ENCODE results near the gene GALNT6. TPM values are rescaled to one million over a fixed set of nuclear protein-coding genes. Genes with fewer than 3 reads are reported as not detected.
"Not testable (repeated sequence)": the region's sequence is repeated elsewhere in the genome, so short reads cannot be mapped to it uniquely, and the experiment has no call there.

The GALNT6 gene
- total and polyA plus RNA-seq, 7 experiments from 2014 or later: 2.5 to 19.5 (median 13.4) TPM

DNA sequence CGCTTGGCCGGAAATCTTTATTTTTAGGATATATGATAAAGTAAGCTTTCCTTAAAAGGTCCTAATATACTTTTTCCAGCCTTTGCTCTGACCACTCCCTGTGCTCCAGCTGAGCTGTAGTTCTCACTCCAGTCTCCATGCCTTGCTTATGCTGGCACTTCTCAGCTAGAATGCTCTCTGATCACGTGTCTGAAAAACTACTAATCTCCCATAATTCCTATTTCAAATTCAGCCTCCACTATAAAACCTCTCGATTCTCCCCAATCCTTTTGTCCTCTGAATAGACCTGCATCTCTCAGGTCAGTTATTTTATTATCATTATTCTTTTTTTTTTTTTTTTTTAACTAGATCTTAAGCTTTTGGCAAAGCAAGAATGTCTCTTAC is 70.9 kb downstream of the GALNT6 start:
- Mint-ChIP-seq H3K4me3 (peak overlapping the region; percentile 69 to 99 (median 94)), H3K27me3 (no peaks in the 10 kb centered on the region), H3K27ac (peak overlapping the region; percentile 89 to 99 (median 96)), H3K36me3 (peaks cover 12 to 54% (median 43%) of the 10 kb centered on the region in 5 donors), H3K9me3 (no peaks in the 10 kb centered on the region), H3K4me1 (peaks cover 51 to 90% (median 74%) of the 10 kb centered on the region in 7 donors)
- Histone ChIP-seq H3K36me3 (ENCODE audit: control insufficient read depth in 2 of 3, insufficient read depth in 3 of 3, low read length in 3 of 3) (peaks cover 0 to 6% (median 5%) of the 10 kb centered on the region in 3 experiments), H3K4me3 (ENCODE audit: low read length) (no peak overlapping the region), H3K9me3 (ENCODE audit: control insufficient read depth in 2 of 3, low read length in 3 of 3) (no peaks in the 10 kb centered on the region), H3K4me1 (ENCODE audit: control insufficient read depth in 2 of 2, insufficient read depth in 2 of 2, low read length in 2 of 2) (peaks cover 63 to 65% of the 10 kb centered on the region in 2 donors), H3K27ac (ENCODE audit: low read depth, low read length) (peak overlapping the region; percentile 95), H3K27me3 (ENCODE audit: control insufficient read depth in 2 of 2, insufficient read depth in 2 of 2, low read length in 2 of 2) (no peaks in the 10 kb centered on the region)
- ChIA-PET CTCF (interaction anchor here (0.6 to 7.3 kb wide), 5 partner anchors 10 to 20 kb away, joined by 3 to 88 read pairs (median 5); no protein-coding TSS in a partner anchor), POLR2A (interaction anchor here (0.6 to 23.8 kb wide), 13 partner anchors 7 to 556 kb away, joined by 3 to 320 read pairs (median 5); partner anchors contain the start of genes ATF1, DAZAP2 and SMAGP)
- ATAC-seq (no peak), DNase-seq (no peak)
- intact Hi-C loops (cut with micrococcal nuclease): loop anchor here (5.0 kb wide), 7 partner anchors 53 to 558 kb away; partner anchors contain the start of genes ATF1 (in 1 of the 2), CSRNP2 (in 1 of the 2), GALNT6 (in 1 of the 2) and LETMD1 (in 1 of the 2)

GRCh38 chr12:51318846-51319599 is 72.2 kb downstream of the GALNT6 start:
- Mint-ChIP-seq H3K36me3 (peaks cover 12 to 53% (median 43%) of the 10 kb centered on the region in 5 donors), H3K27me3 (no peaks in the 10 kb centered on the region), H3K27ac (peak overlapping the region; percentile 89 to 99 (median 96)), H3K4me1 (peaks cover 50 to 89% (median 65%) of the 10 kb centered on the region in 7 donors), H3K9me3 (no peaks in the 10 kb centered on the region), H3K4me3 (peak overlapping the region; percentile 69 to 99 (median 86))
- ATAC-seq (peak; percentile 90), DNase-seq (peak in 7 of 9 donors; percentile 64 to 80 (median 74))
- Histone ChIP-seq H3K9me3 (ENCODE audit: control insufficient read depth in 2 of 3, low read length in 3 of 3) (no peaks in the 10 kb centered on the region), H3K4me3 (ENCODE audit: low read length) (peak overlapping the region; percentile 52), H3K36me3 (ENCODE audit: control insufficient read depth in 2 of 3, insufficient read depth in 3 of 3, low read length in 3 of 3) (peaks cover 0 to 6% (median 5%) of the 10 kb centered on the region in 3 experiments), H3K27me3 (ENCODE audit: control insufficient read depth in 2 of 2, insufficient read depth in 2 of 2, low read length in 2 of 2) (no peaks in the 10 kb centered on the region), H3K4me1 (ENCODE audit: control insufficient read depth in 2 of 2, insufficient read depth in 2 of 2, low read length in 2 of 2) (peaks cover 57 to 69% of the 10 kb centered on the region in 2 donors), H3K27ac (ENCODE audit: low read depth, low read length) (peak overlapping the region; percentile 95)
- intact Hi-C loops (cut with micrococcal nuclease): loop anchor here (1.0 to 5.0 kb wide), 6 partner anchors 10 to 292 kb away; partner anchors contain the start of gene SLC11A2 (in 1 of the 2)
- ChIA-PET CTCF (interaction anchor here (0.6 to 7.3 kb wide), 9 partner anchors 9 to 109 kb away, joined by 3 to 88 read pairs (median 3); partner anchors contain the start of gene POU6F1), POLR2A (interaction anchor here (0.7 to 23.8 kb wide), 20 partner anchors 8 to 556 kb away, joined by 3 to 320 read pairs (median 4); partner anchors contain the start of genes ATF1, DAZAP2, POU6F1 and SLC11A2)

DNA sequence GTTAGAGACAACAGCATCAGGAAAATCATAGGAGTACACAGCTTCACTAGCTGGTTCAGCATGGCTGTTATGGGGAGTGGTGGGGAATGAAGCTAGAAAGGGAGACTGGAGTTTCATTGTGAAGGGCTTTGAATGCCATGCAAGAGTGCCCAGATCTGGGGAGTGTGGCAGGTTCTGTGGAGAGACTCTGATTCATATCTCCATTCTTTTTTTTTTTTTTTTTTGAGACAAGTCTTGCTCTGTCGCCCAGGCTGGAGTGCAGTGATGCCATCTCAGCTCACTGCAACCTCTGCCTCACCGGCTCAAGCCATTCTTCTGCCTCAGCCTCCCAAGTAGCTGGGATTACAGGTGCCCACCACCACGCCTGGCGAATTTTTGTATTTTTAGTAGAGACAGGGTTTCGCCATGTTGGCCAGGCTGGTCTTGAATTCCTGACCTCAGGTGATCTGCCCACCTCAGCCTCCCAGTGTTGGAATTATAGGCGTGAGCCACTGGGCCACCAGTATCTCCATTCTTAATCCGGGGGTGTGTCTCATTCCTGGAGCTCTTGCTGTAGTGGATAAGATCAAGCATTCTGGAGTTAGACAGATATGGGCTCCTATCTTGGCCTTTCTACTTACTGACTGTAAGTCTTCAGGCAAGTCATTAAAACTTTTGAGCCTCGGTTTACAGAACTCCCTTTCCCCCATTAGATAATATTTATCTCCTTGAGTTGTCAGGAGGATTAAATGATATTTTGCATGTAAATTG is 73.0 kb downstream of the GALNT6 start:
- intact Hi-C loops (cut with micrococcal nuclease): loop anchor here in 1 of 2 donors (2.0 to 5.0 kb wide), 2 partner anchors 51 to 291 kb away; partner anchors contain the start of gene SLC11A2
- not testable (repeated sequence) for H3K9me3 Mint-ChIP-seq; H3K27me3 ChIP-seq (ENCODE audit: control insufficient read depth in 2 of 2, insufficient read depth in 2 of 2, low read length in 2 of 2); H3K9me3 ChIP-seq (ENCODE audit: control insufficient read depth in 2 of 3, low read length in 3 of 3); DNase-seq; H3K27me3 Mint-ChIP-seq; ATAC-seq
- H3K4me1 ChIP-seq (ENCODE audit: control insufficient read depth in 2 of 2, insufficient read depth in 2 of 2, low read length in 2 of 2): peaks cover 57 to 75% of the 10 kb centered on the region in 2 donors
- Mint-ChIP-seq H3K4me3 (peak overlapping the region; percentile 69 to 99 (median 86)), H3K36me3 (peaks cover 12 to 53% (median 43%) of the 10 kb centered on the region in 5 donors), H3K27ac (peak overlapping the region; percentile 89 to 99 (median 96)), H3K4me1 (peaks cover 52 to 89% (median 69%) of the 10 kb centered on the region in 7 donors)
- H3K4me3 ChIP-seq (ENCODE audit: low read length): peak overlapping the region; percentile 52
- ChIA-PET CTCF (interaction anchor here (0.6 to 7.3 kb wide), 10 partner anchors 9 to 100 kb away, joined by 3 to 88 read pairs (median 4); partner anchors contain the start of genes POU6F1 and SMAGP), POLR2A (interaction anchor here (0.7 to 23.8 kb wide), 19 partner anchors 8 to 555 kb away, joined by 3 to 320 read pairs (median 4); partner anchors contain the start of genes DAZAP2, POU6F1, SLC11A2 and SMAGP)
- H3K36me3 ChIP-seq (ENCODE audit: control insufficient read depth in 2 of 3, insufficient read depth in 3 of 3, low read length in 3 of 3): peaks cover 0 to 11% (median 5%) of the 10 kb centered on the region in 3 experiments
- H3K27ac ChIP-seq (ENCODE audit: low read depth, low read length): peak overlapping the region; percentile 95

DNA sequence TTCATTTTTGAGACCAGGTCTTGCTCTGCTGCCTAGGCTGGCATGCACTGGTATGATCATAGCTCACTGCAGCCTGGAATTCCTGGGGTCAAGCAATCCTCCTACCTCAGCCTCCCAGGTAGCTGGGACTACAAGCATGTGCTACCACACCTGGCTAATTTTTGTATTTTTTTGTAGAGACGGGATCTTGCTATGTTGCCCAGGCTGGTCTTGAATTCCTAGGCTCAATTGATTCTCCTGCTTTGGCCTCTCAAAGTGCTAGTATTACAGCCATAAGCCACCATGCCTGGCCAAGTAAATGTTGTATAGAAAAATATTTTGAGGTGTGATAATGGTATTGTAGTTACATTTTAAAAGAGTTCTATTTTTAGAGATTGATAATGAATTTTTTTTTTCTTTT is 79.8 kb downstream of the GALNT6 start:
- H3K9me3 Mint-ChIP-seq: no peaks in the 10 kb centered on the region
- no peaks in the 10 kb centered on the region for H3K27me3 ChIP-seq (ENCODE audit: control insufficient read depth in 2 of 2, insufficient read depth in 2 of 2, low read length in 2 of 2)
- H3K4me3 Mint-ChIP-seq: peak overlapping the region in 3 of 10 donors; percentile 35 to 60 (median 50)
- intact Hi-C loops (cut with micrococcal nuclease): loop anchor here in 1 of 2 donors (2.0 kb wide), 1 partner anchor 19 kb away; no protein-coding TSS in a partner anchor
- H3K36me3 Mint-ChIP-seq: peaks cover 11 to 58% (median 42%) of the 10 kb centered on the region in 5 donors
- DNase-seq: no peak
- no peaks in the 10 kb centered on the region for H3K27me3 Mint-ChIP-seq
- H3K36me3 ChIP-seq (ENCODE audit: control insufficient read depth in 2 of 3, insufficient read depth in 3 of 3, low read length in 3 of 3): peaks cover 5 to 51% (median 33%) of the 10 kb centered on the region in 3 experiments
- CTCF ChIA-PET: interaction anchor here (1.0 to 11.0 kb wide), 3 partner anchors 9 to 29 kb away, joined by 6 to 118 read pairs (median 6); no protein-coding TSS in a partner anchor
- peak overlapping the region in 7 of 9 donors; percentile 56 to 86 (median 73) for H3K27ac Mint-ChIP-seq
- no peak for ATAC-seq
- no peaks in the 10 kb centered on the region for H3K9me3 ChIP-seq (ENCODE audit: control insufficient read depth in 2 of 3, low read length in 3 of 3)
- POLR2A ChIA-PET: interaction anchor here (0.9 to 23.8 kb wide), 2 partner anchors 13 to 25 kb away, joined by 3 to 320 read pairs; partner anchors contain the start of gene BIN2
- peaks cover 29 to 52% of the 10 kb centered on the region in 2 donors for H3K4me1 ChIP-seq (ENCODE audit: control insufficient read depth in 2 of 2, insufficient read depth in 2 of 2, low read length in 2 of 2)
- peak overlapping the region; percentile 30 for H3K27ac ChIP-seq (ENCODE audit: low read depth, low read length)
- no peak overlapping the region for H3K4me3 ChIP-seq (ENCODE audit: low read length)
- H3K4me1 Mint-ChIP-seq: peaks cover 42 to 89% (median 58%) of the 10 kb centered on the region in 7 donors

DNA sequence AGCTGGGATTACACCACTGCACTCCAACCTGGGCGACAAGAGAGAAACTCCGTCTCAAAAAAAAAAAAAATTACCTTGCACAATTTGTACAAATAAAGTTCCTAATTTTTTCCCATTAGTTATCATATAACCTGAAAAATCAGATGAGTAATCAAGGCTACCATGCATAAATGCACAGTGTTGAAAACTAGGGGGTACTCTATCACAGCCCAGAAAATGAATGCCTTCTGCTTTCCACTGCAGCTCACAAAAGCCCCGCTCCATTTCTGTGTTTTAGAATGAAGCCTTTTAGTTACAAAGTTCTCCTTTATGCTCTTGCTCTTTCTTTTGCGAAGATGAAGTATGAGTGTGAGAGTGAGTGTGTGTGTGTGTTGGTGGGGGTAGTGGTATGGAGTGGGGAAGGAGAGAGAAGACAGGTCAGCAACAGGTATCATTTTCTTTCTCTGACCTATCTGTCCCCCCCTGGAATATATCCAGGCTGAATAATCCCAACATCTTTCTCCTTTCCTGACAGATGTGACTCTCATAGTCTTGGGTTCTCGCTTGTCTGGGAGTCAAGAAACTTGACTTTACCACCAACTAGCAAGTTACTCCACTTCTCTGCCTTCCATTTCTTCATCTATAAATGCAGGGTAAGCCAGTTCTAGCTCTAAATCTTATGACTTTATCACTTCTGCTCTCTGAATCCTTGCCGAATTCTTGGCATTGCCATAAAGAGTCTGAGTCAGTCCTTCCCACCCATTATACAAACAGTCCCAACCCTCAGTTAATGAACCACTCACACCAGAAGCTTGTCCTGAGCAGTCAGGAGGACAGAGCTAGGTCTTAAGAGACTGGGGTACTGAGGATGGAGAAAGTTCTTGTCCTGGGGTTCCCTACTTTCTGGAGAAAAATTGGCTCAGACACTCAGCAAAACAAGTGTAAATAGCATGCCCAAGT is 83.3 kb downstream of the GALNT6 start:
- no peak for ATAC-seq
- Mint-ChIP-seq H3K9me3 (no peaks in the 10 kb centered on the region), H3K4me1 (peaks cover 33 to 82% (median 63%) of the 10 kb centered on the region in 7 donors), H3K27ac (peak overlapping the region; percentile 65 to 91 (median 86)), H3K27me3 (no peaks in the 10 kb centered on the region), H3K4me3 (peak overlapping the region in 8 of 10 donors; percentile 22 to 60 (median 50)), H3K36me3 (peaks cover 11 to 58% (median 39%) of the 10 kb centered on the region in 5 donors)
- H3K27ac ChIP-seq (ENCODE audit: low read depth, low read length): peak overlapping the region; percentile 23
- H3K9me3 ChIP-seq (ENCODE audit: control insufficient read depth in 2 of 3, low read length in 3 of 3): no peaks in the 10 kb centered on the region
- CTCF ChIA-PET: interaction anchor here (0.6 to 11.0 kb wide), 6 partner anchors 10 to 44 kb away, joined by 4 to 118 read pairs (median 6); partner anchors contain the start of gene SMAGP
- POLR2A ChIA-PET: interaction anchor here (0.6 to 5.4 kb wide), 8 partner anchors 10 to 496 kb away, joined by 3 to 44 read pairs (median 4); no protein-coding TSS in a partner anchor
- peaks cover 0 to 61% (median 45%) of the 10 kb centered on the region in 3 experiments for H3K36me3 ChIP-seq (ENCODE audit: control insufficient read depth in 2 of 3, insufficient read depth in 3 of 3, low read length in 3 of 3)
- peaks cover 18 to 31% of the 10 kb centered on the region in 2 donors for H3K4me1 ChIP-seq (ENCODE audit: control insufficient read depth in 2 of 2, insufficient read depth in 2 of 2, low read length in 2 of 2)
- no peaks in the 10 kb centered on the region for H3K27me3 ChIP-seq (ENCODE audit: control insufficient read depth in 2 of 2, insufficient read depth in 2 of 2, low read length in 2 of 2)
- intact Hi-C loops (cut with micrococcal nuclease): loop anchor here (1.0 to 5.0 kb wide), 3 partner anchors 11 to 34 kb away; no protein-coding TSS in a partner anchor
- peak in 3 of 9 donors; percentile 24 to 45 (median 33) for DNase-seq
- no peak overlapping the region for H3K4me3 ChIP-seq (ENCODE audit: low read length)

Data from naive thymus-derived CD4-positive, alpha-beta T cell (primary cell).